Measurements from ENCODE around the gene TBC1D9B.

TBC1D9B gene

GRCh38 chr5:179819296-179820126, 88.2 kb downstream of the TBC1D9B start:
- peak; percentile 49 to 55 for DNase-seq

- peak; percentile 93 to 95 for DNase-seq
Measured at GRCh38 chr5:179818746-179819295, 88.9 kb downstream of the TBC1D9B start.

DNA sequence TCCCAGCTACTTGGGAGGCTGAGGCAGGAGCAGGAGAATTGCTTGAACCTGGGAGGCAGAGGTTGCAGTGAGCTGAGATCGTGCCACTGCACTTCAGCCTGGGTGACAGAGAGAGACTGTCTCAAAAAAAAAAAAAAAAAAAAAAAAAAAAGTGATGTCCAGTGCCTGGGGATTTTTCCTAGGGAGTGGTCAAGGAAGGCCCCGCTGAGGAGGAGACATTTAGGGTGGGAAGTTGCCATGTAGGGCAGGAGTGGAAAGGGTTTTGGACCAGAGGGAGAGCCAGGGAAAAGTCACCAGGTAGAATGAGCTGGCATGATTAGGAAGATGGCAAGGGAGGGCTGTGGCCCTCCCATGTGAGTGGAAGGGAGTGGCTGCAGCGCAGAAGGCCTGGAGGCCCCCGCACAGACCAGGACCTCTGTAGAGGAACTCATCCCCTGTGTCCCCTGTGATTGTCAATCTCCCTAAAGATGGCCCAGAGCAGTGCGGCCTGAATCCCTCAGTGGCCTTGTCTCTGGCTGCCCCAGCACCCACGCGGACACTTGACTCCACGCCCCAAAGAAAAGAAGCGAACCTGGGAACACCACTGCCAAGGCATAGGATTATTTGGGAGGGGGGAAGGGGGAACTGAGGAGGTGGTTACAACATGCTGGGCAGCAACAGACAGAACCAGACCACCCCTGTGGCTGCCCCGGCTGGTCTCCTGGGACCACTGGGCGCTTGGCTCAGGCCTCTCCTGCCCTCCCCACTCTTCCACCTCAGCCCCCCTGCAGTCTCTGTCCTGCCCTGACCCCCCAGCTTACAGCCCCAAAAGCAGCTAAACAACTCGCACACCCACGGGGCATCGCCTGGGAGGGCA, 89.6 kb downstream of the TBC1D9B start:
- no peak for DNase-seq

- no peak for DNase-seq
Measured at GRCh38 chr5:179817470-179817840, 90.2 kb downstream of the TBC1D9B start.

DNA sequence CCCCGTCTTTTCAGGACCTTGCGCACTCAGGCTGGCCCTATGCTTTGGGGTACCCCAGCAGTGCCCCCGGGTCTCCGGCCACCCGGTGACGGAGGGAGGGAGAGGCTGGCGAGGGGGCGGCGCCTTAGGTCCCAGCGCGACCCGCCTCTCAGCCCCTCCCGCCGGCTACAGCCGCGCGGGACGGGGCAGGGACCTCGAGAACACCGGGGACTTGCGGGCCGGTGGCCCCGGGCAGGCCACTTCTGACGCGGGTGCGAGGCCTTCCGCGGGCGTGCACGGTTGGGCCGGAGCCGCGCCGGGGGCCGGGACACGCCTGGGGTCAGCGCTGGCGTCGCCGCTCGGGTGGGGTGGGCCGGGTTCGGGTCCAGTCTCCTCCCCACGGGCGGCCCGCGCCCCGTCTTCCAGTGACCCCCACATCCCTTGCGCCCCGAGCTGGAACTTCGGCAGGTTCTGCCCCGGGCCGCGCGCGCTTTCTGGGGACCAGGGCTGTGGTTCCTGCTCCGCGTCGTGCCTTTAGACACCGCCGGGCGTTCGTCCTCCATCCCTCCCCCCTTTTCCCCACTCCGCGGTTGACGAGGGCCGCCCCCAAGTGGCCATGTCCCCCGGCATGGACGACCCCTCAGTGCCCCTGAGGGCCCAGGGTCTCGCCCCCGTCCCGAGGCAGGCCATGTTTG, 90.8 kb downstream of the TBC1D9B start:
- DNase-seq, result no peak

DNA sequence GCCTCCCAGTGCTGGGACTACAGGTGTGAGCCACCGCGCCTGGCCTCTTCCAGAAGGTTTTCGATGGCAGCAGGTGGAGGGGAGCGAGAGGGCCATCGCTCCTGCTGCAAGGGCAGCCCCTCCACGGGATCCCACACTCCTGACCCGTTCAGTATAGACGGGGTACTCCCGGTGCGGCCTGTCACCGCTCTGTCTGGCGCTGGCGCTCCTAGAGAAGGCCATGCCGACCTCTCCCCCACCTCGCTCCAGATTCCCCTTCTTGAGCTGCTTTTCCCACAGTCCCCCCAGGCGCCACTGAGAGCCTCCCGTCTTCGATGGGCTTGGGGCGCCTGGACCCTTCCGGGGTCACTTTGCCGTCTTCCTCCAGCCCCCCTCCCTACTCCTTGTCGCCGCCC, 91.3 kb downstream of the TBC1D9B start:
- DNase-seq, result no peak

DNA sequence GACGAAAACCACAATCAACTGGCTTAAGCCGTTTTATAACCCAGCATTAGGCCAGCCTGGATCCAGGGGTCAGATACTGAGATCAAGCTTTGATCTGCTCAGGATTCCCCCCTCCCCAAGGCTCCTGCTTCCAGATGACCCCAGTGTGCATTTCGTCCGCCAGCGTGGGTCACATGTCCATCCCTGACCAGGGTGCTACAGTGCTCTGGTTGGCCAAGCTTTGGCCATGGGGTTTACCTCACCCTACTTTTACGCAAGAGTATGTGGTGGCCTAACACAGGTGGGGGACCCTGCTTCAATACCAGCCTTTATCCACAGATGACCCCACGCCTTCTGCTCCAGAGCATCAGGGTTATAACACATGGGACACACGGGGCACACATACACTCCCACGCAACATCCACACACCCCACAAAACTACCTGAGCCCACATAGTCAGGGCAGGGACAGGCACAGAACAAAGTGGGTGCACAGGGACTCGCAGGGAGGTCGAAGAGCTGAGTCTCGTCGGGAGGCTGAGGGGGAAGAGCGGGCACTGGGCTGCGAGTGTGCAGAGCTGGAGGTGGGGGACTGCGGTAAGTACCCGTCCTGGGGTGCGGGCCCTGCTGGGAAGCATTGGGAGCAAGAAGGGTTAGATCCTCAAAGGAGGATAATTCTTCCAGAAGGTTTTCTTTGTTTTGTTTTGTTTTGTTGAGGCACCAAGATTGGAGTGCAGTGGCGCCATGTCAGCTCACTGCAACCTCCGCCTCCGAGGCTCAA, 92.0 kb downstream of the TBC1D9B start:
- DNase-seq, result no peak

DNA sequence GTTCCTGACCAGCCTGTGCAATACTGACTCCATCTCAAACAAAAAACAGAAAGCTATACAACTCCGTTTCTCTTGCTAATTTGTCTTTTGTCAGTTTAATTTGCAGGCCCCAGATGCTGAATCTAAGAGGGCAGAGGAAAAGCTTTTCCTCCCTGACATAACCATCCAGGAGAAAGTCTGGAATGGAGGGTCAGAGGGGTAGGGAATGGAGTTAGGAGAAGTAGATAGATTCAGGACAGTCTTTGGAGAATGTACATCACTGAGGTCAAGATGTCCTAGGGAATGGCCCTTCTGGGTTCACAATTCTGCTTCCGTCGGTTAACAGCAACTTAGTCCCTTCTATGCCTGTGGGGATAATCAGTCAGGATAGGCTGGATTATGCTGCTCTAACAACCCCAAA, 93.6 kb downstream of the TBC1D9B start:
- DNase-seq, result no peak

- no peak for DNase-seq
Measured at GRCh38 chr5:179812997-179813607, 94.6 kb downstream of the TBC1D9B start.

GRCh38 chr5:179812135-179812825, 95.4 kb downstream of the TBC1D9B start:
- no peak for DNase-seq
